HG02840 (cell line): ENCODE results near the gene EIF2B4.
"Not testable (repeated sequence)": the region's sequence is repeated elsewhere in the genome, so short reads cannot be mapped to it uniquely, and the experiment has no call there.

Source experiments
- ATAC-seq: cut with Tn5 transposase; IDR thresholded peaks from one replicate; pipeline ENCODE4 v1.9.1; 2021; ENCODE audit warnings: mild to moderate bottlenecking, moderate library complexity, moderate number of reproducible peaks; ENCODE audit not compliant: unreplicated experiment, low FRiP score

Gene EIF2B4

DNA sequence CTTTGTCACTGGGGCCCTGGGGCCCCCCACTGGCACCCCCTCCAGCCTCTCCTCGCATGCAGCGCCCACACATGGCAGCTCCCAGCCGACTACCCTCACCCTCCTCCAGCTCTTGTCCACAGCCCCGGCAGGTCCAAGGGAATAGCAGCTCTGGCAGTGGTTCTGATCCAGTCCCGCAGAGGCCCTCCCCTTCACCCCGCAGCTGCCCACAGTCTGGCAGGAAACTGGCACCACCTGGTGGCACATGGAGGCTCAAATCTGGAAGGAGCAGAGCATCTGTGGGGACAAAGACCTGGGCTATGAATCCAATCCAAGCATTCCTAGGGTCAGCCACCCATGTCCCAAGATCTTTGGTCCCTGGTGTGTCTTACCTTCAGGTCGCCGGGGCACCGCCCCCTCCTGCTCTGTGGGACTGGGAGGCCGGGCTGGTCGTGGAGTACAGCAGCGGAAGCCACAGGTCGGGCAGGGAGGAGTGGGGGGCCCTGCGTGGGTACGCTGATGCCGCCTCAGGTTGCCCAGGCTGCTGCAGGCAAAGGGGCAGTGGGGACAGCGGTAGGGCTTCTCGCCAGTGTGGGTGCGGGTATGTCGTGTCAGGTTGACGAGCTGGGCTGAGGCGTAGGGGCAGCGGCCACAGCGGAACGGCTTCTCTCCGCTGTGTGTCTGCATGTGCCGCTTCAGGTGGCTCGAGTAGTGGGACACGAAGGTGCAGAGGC, 8.1 kb upstream of the EIF2B4 start:
- ATAC-seq, result no peak

DNA sequence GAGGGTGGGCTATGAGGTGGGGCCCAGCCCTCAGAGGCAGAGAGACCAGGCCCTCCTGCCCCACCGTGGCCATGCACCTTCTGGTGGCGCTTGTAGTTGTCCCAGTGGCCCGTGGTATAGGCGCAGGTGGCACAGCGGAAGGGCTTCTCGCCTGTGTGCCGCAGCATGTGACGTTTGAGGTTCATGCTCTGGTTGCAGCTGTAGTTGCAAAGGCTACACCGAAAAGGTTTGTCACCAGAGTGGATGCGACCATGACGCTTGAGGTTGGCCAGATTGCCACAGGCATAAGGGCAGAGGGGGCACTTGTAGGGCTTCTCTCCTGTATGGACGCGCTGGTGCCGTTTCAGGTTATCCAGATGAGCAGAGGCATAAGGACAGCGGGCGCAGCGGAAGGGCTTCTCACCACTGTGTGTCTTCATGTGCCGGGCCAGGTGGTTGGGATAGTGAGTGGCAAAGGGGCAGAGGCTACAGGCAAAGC, 7.5 kb upstream of the EIF2B4 start:
- ATAC-seq, result no peak

DNA sequence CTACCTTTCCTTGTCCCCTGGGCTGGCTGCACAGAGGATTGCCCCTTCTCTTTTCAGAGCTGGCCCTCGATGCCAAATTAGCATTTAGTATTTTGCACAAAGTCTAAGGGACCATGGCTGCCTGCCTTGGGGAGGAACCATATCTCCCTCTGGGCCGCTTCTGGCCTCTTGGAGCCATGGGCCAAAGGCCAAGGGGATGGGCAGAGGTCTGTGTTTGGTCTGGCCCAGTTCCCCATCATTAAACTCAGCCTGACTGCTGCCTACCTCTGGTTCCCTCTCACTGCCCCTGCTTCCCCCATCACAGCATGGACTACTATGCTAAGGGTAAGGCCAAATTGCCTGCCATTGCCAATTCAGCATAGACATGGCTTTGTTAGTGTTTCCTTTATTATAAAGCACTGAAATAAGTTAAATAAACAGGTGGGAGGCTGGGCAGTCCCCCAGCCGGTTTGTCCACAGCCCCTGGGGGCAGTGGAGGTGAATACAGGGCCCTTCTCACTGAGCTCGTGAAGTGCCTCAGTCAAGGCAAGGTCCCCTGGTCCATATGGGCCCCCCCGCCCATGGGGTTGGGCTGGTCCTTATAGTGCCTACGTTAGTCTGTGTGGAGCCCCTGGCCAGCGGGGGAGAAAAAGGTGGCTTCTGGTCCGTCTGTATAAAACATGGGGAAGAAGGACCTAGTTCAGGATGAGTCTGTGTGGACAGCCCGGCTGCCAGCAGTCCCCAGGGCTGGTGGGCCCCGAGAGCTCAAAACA, 6.9 kb upstream of the EIF2B4 start:
- ATAC-seq, result no peak

DNA sequence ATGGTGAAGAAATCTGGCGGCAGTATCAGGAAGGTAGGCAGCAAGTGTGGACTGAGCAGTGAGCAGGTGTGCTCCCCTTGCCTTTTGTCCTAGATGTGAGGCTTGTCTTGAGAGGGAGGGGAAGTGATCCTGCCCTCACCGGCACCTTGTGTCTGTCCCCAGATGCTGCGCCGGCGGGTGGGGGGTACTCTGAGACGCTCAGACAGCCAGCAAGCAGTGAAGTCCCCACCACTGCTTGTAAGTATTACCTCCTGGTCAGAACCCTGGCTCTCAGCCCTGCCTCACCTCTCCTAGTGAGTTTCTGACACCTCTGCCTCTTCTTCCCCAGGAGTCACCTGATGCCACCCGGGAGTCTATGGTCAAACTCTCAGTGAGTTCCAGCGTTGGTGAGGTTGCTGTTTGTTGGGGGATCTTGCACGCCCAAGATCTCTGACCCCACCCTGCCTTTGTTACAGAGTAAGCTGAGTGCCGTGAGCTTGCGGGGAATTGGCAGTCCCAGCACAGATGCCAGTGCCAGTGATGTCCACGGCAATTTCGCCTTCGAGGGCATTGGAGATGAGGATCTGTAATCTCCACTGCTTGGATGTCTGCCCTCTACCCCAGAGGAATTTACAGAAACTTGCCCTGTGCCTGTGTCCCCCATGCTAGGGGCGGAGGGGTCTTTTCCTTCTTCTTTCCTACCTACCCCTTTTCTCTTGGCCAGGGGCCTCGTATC, 6.2 kb upstream of the EIF2B4 start:
- ATAC-seq, result no peak

DNA sequence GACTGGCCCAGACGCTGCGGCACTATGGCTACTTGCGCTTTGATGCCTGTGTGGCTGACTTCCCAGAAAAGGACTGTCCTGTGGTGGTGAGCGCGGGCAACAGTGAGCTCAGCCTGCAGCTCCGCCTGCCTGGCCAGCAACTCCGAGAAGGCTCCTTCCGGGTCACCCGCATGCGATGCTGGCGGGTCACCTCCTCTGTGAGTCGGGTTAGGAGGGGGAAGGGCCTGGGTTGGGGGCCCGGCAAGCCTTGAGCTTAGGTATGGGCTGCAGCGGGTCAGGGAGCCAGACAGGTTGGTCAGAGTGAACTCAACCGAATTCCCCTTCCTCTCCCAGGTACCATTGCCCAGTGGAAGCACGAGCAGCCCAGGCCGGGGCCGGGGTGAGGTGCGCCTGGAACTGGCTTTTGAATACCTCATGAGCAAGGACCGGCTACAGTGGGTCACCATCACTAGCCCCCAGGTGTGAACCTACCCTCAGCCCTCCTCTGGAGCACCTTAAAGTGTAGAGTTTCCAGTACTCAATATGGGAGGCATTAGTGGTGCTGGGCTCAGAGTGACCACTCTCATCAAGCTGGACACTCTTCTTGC, 5.5 kb upstream of the EIF2B4 start:
- no peak for ATAC-seq

DNA sequence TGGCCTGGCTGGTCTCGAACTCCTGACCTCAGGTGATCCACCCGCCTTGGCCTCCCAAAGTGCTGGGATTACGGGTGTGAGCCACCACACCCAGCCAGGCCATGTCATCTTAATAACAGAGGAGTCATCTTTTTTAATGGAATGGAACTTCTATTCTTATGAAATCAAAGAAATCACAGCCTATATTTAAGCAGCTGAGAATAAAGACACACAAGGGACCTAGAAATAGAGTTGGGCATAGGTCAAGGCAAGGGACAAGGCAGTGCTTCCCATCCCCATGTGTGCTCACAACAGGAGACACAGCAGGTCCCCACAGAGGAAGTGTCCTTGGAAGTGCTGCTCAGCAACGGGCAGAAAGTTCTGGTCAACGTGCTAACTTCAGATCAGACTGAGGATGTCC, 3.4 kb upstream of the EIF2B4 start:
- ATAC-seq, result no peak

DNA sequence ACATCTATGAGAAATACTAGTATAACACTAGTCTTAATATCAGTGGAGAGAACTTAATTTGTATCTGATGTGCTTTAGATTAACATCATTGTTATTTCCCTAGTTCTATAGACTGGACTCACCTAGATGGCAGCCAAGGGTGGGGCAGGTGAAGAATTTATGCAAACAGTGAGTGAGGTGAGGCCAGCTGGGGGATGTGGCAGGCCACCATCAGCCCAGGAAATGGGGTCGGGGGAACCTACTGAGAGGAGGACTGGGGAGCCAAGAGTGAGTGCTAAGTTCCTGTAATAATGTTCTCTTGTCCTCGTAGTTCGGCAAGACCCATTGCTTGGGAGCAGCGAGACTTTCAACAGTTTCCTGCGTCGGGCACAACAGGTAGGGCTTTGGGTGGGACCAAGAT, 2.8 kb upstream of the EIF2B4 start:
- ATAC-seq, result no peak

DNA sequence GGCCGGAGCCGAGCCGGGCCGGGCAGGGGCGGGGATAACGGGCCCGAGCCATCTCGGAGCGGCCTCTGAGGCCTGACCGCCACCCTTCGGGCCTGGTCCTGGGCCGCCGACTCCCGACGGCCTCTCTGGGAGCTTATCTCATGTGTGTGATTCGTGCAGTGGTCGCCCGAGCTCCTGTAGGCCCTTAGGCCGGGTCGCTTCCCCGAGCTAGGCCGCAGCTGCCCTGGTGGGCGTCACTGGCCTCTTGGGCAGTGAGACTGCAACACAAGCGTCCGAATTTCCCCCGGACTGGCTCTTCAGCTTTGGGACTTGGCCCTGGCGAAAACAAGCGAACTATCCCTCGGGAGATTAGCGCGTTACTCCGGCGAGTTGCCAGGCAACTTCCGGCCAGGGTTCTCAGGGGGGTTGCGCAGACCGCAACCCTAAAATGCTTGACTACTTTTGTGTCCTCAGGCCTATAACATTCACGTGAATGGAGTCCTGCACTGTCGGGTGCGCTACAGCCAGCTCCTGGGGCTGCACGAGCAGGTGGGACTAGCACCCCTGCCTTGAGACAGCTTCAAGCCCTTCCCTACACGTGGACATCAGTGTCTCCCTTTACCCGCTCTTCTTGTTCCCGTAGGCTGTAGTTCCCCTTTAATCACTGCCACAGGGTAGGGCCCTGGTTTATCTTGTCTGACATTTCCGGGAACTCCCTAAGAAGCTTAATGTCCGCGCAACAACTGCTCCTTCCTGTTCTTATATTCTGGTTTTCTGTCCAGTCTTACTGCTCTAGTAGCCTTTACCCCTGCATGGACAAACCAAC, 880 bp upstream of the EIF2B4 start:
- peak; percentile 29 for ATAC-seq

DNA sequence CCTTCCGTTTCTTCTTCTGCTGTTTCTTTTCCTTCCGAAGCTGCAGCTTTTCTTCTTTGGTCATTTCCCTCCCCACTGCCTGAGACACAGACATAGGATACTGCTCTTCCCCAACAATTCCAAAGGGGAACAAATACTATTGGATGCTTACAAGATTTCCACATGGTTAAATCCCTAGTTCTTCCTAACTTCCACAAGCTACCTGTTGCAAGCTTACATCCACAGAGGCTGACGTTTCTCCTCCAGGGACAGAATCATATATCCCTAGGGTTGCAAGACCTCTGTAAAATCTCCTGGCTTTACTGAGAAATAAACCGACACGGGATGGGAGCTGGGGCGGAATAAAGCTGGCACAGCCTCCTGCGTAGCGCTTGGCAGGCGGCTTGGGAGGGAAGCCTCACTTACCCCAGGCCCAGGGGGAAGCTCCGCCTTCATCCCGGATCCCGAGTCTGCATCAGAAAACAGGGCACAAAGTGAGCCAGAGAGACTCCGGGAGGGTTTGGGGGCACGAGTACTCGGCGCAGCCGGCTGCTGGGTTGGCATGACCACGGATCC, 590 bp downstream of the EIF2B4 start:
- ATAC-seq, result peak; percentile 3

DNA sequence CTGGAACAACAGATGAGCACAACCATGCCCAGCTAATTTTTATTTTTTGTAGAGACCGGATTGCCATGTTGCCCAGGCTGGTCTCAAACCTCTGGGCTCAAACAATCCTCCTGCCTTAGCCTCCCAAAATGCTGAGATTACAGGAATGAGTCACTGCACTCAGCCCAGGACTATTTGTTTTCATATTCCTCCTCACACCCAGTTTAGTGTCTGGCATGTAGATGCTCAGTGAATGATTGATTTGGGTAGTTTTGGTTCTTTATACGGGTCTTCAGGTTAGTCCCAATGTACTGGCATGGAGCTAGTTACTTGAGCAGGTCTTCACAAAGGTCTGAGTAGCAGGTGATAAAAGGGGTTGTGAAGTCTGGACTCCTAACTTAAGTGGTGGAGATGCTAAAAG, 6.2 kb downstream of the EIF2B4 start:
- ATAC-seq, result no peak

DNA sequence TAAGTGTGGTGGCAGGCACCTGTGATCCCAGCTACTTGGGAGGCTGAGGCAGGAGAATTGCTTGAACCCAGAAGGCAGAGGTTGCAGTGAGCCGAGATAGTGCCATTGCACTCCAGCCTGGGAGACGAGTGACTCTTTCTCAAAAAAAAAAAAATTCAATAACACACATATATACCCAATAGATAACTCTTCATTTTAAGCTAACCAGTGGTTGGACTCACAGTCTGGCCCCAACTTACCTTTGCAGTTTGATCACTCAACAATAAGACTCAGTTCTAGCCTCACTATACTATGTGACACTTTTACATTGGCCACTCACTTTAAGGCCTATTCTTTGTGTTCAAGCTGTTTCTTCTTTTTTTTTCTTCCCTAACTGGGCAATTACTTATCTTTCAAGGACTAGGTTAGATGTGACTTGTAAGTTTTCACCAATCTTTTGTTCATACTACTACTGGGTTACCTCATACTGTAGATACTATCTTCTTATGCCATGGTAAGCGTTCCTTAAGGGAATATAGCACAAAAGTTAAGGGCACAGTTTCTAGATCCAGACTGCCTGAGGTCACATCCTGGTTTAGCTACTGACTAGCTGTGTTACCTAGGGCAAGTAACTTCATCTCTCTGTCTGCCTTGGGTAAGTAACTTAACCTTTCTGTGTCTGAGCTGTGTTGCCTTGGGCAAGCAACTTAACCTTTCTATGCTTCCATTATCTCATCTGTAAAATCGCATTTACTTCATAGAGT, 7.3 kb downstream of the EIF2B4 start:
- ATAC-seq, result no peak

DNA sequence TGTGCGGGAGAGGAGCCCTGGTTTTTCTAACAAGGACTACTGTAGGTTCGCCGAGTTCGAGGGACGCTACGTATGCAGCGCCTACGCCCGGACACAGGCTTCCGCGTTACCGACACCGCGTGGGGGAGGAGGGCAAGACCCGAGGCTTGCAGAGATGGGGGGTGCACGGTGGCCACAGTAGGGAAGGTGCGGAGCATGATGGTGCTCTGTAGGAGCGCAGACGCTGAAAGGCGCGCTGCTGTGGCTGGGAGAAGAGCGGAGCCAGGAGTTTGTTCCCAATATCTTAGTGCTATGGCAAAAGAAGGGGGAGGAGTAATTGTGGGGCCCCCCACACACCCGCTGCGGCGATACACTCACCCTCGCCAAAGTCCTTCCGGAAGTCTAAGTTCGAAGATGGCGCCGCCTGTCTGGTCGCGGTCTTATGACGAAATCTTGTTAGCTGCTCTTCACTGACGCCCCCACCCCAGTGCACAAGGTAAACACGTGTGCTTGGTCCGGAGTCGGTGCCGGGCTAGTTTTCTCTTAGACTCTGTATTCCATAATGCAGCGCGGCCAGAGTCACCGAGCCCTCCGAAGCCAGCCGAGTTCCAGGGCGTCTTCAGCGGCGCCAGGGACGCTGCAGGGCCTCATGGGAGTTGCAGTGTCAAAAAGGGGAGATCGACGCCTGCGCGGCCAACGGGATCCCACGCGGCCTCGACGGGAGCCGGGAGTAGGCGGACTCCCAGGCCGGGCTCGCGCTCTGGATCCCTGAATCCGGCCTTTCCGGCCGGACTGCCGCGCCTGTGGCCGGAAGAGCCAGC, 13.6 kb downstream of the EIF2B4 start, which contains the start of gene GTF3C2:
Gene GTF3C2 (minus strand): TSS at position 383 of the 800 bp plus-strand sequence. CDS start 13,210 bp downstream, outside the sequence.
- peak; percentile 81 for ATAC-seq

DNA sequence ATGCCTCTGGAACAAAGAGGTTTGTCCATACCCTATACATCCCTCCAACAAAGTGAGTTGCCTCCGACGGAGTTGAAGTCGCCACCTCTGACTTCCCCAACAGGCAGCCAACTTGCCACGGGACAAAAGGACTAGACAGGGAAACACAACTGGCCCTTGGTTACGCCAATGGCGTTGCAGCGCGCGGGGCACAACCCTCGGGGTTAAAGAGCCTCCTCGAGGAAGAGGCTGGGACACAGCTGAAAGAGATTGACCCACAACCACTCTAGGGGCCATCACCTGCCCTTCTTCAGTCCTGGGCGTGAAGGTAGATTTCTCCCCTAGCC, 14.1 kb downstream of the EIF2B4 start:
- ATAC-seq, result peak; percentile 27

DNA sequence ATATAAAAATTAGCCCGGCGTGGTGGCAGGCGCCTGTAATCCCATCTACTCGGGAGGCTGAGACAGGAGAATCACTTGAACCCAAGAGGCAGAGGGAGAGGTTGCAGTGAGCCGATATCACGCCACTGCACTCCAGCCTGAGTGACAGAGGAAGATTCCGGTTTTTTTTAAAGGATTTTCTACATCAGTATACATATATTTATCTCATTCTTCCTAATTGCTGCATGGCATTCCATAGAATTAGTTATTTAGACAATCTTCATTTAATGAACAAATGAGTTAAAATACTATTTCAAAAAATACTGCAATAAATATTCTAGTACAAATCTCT, 15.6 kb downstream of the EIF2B4 start:
- ATAC-seq, result no peak

DNA sequence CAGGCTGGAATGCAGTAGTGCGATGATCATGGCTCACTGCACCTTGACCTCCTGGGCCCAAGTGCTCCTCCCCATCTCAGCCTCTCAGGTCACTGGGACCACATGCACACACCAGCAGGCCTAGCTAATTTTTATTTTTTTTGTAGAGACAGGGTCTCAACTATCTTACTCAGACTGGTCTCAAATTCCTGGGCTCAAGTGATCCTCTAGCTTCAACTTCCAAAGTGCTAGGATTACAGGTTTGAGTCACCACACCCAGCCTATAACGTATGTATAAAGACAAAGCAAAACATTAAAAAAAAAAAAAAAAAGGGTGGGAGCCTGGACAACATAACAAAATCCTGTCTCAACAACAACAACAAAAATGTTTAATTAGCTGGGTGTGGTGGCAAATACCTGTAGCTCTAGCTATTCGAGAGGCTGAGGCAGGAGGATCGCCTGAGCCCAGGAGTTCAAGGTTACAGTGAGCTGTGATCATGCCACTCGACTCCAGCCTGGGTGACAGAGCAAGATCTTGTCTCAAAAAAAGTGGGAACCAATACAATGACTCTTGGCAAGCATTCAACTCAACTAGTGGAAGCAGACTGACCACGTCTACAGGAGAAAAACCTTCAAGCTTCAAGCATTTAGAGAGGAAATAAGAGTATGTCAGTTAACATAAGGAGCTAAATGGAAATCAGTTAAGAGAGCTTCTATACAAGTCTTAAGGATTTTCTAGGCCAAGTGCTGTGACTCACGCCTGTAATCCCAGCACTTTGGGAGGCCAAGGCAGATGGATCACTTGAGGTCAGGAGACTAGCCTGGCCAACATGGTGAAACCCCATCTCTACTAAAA, 16.2 kb downstream of the EIF2B4 start:
- ATAC-seq, result no peak

DNA sequence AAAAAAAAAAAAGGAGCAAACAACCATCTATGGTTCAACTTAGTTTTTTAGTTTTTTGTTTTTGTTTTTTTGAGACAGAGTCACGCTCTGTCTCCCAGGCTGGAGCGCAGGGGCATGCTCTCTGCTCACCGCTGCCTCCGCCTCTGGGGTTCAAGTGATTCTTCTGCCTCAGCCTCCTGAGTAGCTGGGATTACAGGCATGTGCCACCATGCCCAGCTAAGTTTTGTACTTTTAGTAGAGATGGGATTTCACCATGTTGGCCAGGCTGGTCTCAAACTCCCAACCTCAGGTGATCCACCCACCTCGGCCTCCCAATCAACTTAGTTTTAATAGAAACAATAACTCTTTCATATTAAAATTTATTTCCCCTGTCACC, 16.8 kb downstream of the EIF2B4 start:
- ATAC-seq, result not testable (repeated sequence)

DNA sequence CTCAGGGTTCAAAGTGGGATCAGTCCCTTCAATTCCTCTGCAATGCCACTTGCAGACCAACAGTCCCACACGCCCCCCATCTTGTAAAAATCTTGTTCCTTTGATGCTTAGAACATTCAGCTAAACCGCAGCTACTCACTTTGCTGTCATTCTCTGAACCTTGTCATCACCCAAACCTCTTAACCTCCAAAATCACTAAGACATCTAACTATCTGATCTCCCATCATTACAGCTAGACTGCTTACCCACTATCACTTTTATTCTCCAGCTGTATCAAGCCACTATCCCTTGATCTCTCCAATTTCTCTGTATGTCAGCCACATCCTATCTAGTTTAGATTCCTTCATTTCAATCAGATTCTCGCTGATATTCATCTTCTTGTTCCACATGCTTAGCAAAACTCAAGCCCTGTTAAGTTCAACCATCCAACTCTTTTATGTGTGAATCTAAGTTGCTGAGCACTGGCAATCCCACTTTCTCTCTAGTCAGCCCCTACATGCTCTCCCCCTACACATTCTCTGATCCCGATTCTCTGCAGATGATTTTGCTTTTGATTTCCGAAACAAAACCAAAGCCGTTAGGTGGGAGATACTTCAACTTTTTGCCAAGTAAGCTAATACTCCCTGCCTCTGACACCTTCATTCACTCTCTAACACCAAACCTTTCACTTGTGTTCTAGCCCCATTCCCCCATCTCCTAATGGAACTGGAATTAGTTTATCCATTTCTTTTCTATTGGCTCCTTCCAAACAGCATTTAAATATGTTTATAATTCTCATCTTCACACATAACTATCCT, 18.1 kb downstream of the EIF2B4 start:
- no peak for ATAC-seq
